GM18511 (cell line): ENCODE data around the gene ETDC.
"Not testable (repeated sequence)": the region's sequence is repeated elsewhere in the genome, so short reads cannot be mapped to it uniquely, and the experiment has no call there.

Experiments
- ATAC-seq: cut with Tn5 transposase; IDR thresholded peaks from one replicate; pipeline ENCODE4 v1.9.1; 2021; ENCODE audit warnings: mild to moderate bottlenecking, moderate library complexity; ENCODE audit not compliant: unreplicated experiment

The ETDC gene

GRCh38 chrX:135309430-135309923 is at the start of gene ETDC:
ETDC (plus strand) TSS chrX:135309480; CDS start chrX:135309480, 0 bp downstream.
- ATAC-seq, result no peak

GRCh38 chrX:135260976-135261375 is 48.3 kb upstream of the ETDC start:
- not testable (repeated sequence) for ATAC-seq

GRCh38 chrX:135263376-135263775 is 45.9 kb upstream of the ETDC start:
- not testable (repeated sequence) for ATAC-seq

GRCh38 chrX:135264206-135264605 is 45.1 kb upstream of the ETDC start:
- no peak for ATAC-seq

- no peak for ATAC-seq
Measured at GRCh38 chrX:135273162-135273561, 36.1 kb upstream of the ETDC start.

GRCh38 chrX:135275973-135276372 is 33.3 kb upstream of the ETDC start:
- ATAC-seq, result no peak

GRCh38 chrX:135287266-135287823 is 21.9 kb upstream of the ETDC start:
- no peak for ATAC-seq

- peak; percentile 99 for ATAC-seq
Measured at GRCh38 chrX:135295238-135295943, 13.9 kb upstream of the ETDC start.

- ATAC-seq, result peak; percentile 77
Measured at GRCh38 chrX:135295944-135296305, 13.4 kb upstream of the ETDC start.

- no peak for ATAC-seq
Measured at GRCh38 chrX:135302269-135302873, 6.9 kb upstream of the ETDC start.

GRCh38 chrX:135304741-135305140 is 4.5 kb upstream of the ETDC start:
- no peak for ATAC-seq

- no peak for ATAC-seq
Measured at GRCh38 chrX:135307171-135307570, 2.1 kb upstream of the ETDC start.

GRCh38 chrX:135308345-135308855 is 880 bp upstream of the ETDC start:
- ATAC-seq, result no peak

- ATAC-seq, result peak; percentile 62
Measured at GRCh38 chrX:135315864-135316263, 6.6 kb downstream of the ETDC start.

- ATAC-seq, result no peak
Measured at GRCh38 chrX:135324463-135324862, 15.2 kb downstream of the ETDC start.

GRCh38 chrX:135325036-135325818 is 15.9 kb downstream of the ETDC start:
- ATAC-seq, result not testable (repeated sequence)

GRCh38 chrX:135327299-135327698 is 18.0 kb downstream of the ETDC start:
- no peak for ATAC-seq

GRCh38 chrX:135328421-135329005 is 19.2 kb downstream of the ETDC start:
- ATAC-seq, result no peak

- no peak for ATAC-seq
Measured at GRCh38 chrX:135330706-135331105, 21.4 kb downstream of the ETDC start.

GRCh38 chrX:135331525-135331924 is 22.2 kb downstream of the ETDC start:
- no peak for ATAC-seq

GRCh38 chrX:135340831-135341230 is 31.6 kb downstream of the ETDC start:
- ATAC-seq, result no peak
